ENCODE measurements around the gene FRMD4B.
A peak's percentile ranks its signal among the peaks of the same experiment; 100 is the strongest.

The FRMD4B gene

DNA sequence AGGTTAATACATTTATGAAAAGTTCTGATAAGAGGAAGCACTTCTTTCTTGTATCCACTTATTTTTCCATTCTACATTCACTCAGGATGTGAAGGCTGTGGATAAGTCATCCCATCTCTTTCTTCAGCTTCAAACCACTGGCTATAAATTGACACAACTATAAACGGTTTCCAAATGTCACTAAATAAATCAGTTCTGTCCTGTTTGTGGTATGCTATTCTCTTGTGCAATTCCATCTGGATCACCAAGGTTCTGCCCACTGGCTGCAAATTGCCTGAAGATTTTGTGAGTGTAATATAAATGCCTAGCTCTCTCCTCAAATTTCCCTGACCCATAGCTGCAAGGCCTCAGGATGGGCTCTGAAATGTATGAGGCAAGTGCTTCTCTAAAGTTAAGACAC lies 256.4 kb downstream of the FRMD4B start:
- DNase-seq (ENCODE audit: low read depth), result peak; percentile 63
- Histone ChIP-seq H3K27me3 (replicated peaks; ENCODE audit: control insufficient read depth, insufficient read depth, low read length) (peaks cover 10% of the 10 kb centered on the region), H3K36me3 (ENCODE audit: control insufficient read depth, insufficient read depth, low read length, severe bottlenecking) (no peaks in the 10 kb centered on the region), H3K9ac (ENCODE audit: low read length) (no peak overlapping the region), H3K9me3 (ENCODE audit: control insufficient read depth, low read length) (no peaks in the 10 kb centered on the region), H3K4me1 (ENCODE audit: control insufficient read depth, insufficient read depth, low read length) (peaks cover 7% of the 10 kb centered on the region), H3K4me3 (ENCODE audit: low read length) (no peak overlapping the region)

DNA sequence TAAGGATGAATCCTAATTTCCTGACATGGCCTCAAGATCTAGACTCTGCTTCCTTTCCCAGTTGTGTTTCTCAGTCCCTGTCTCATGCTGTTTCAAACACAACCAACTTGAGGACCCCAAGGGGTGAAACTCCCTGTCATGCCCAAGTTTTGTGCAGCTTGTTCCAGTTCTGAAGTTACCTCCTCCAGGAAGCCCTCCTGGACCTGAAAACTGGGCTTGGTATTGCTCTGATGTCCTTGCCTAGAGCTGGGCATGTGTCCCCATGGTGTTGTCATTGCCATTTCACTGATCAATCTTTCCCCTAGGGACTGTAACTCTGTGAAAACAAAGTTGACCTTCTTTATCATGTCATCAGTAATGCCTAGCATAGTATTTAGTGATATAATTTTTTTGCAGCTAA lies 257.4 kb downstream of the FRMD4B start:
- no peak for DNase-seq (ENCODE audit: low read depth)
- Histone ChIP-seq H3K27me3 (replicated peaks; ENCODE audit: control insufficient read depth, insufficient read depth, low read length) (peaks cover 10% of the 10 kb centered on the region), H3K36me3 (ENCODE audit: control insufficient read depth, insufficient read depth, low read length, severe bottlenecking) (no peaks in the 10 kb centered on the region)

DNA sequence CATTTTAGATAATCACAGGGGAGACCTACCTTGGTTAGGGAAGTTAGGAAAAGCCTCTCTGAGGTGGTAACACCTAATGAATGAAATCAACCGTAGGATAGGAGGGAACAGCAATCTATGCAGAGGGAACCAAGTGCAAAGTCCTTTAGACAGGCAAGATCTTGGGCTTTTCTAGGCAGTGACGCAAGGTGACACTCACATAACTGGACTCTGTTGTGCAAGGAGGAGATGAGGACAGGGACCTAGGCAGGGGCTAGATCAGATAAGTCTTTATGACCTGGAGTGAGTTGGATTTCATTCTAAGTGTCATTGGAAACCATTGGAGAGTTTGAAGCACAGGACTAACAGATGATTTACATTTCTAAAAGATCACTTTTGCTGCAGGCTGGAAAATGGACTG lies 258.9 kb downstream of the FRMD4B start:
- H3K9me3 ChIP-seq (ENCODE audit: control insufficient read depth, low read length), result no peaks in the 10 kb centered on the region
- H3K27me3 ChIP-seq (replicated peaks; ENCODE audit: control insufficient read depth, insufficient read depth, low read length), result peaks cover 10% of the 10 kb centered on the region
- no peak overlapping the region for H3K4me3 ChIP-seq (ENCODE audit: low read length)
- peaks cover 7% of the 10 kb centered on the region for H3K4me1 ChIP-seq (ENCODE audit: control insufficient read depth, insufficient read depth, low read length)
- no peak overlapping the region for H3K9ac ChIP-seq (ENCODE audit: low read length)
- no peak for DNase-seq (ENCODE audit: low read depth)
- H3K36me3 ChIP-seq (ENCODE audit: control insufficient read depth, insufficient read depth, low read length, severe bottlenecking), result no peaks in the 10 kb centered on the region

More for the DNA sequence above, 257.4 kb downstream of the FRMD4B start:
- Histone ChIP-seq H3K4me1 (ENCODE audit: control insufficient read depth, insufficient read depth, low read length) (peaks cover 7% of the 10 kb centered on the region), H3K9me3 (ENCODE audit: control insufficient read depth, low read length) (no peaks in the 10 kb centered on the region), H3K4me3 (ENCODE audit: low read length) (no peak overlapping the region), H3K9ac (ENCODE audit: low read length) (no peak overlapping the region)

DNA sequence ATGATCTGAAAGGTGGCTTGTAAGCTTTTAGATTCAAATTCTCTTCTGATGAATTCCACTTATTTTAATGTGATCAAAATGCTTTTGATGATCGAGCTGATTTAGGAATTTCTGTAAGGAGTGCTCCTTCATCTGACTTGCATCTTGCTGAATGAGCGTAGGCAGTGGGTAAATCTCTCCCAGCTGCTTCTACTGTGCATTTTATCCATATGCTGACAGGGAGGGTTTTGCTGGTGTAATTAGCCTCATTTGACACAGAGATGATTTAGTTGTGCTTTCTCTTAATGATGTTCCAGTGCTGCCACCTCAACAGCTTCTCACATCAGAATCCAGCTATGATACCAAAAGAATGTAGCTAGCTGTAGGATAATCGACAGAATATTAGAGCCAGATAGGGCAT lies 259.7 kb downstream of the FRMD4B start:
- no peaks in the 10 kb centered on the region for H3K9me3 ChIP-seq (ENCODE audit: control insufficient read depth, low read length)
- peaks cover 10% of the 10 kb centered on the region for H3K27me3 ChIP-seq (replicated peaks; ENCODE audit: control insufficient read depth, insufficient read depth, low read length)
- no peak for DNase-seq (ENCODE audit: low read depth)
- H3K36me3 ChIP-seq (ENCODE audit: control insufficient read depth, insufficient read depth, low read length, severe bottlenecking), result no peaks in the 10 kb centered on the region
- no peak overlapping the region for H3K4me3 ChIP-seq (ENCODE audit: low read length)
- peaks cover 7% of the 10 kb centered on the region for H3K4me1 ChIP-seq (ENCODE audit: control insufficient read depth, insufficient read depth, low read length)
- no peak overlapping the region for H3K9ac ChIP-seq (ENCODE audit: low read length)

DNA sequence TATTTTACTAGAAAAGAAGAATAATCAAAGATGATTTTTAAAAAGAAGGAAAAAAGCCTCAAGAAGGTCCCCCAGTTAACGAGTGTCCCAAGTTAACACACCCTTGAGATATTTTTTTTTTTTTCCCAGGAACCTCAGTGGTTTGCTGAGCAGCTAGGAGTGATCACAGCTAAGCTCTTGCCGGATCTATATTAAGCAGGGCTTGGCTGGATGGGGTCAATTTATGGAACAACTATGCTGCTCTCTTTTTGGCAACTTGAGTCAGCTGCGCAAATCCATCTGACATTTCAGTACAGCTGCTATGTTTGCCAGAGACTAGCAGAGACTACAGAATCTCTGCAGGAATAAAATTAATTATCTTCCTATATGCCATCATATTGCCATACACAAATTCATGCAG lies 263.5 kb downstream of the FRMD4B start, which contains the start of gene LMOD3:
TSS of gene LMOD3 (minus strand) at position 193 of the 400 bp plus-strand sequence. CDS start 209 bp downstream, outside the sequence.
- Histone ChIP-seq H3K4me3 (ENCODE audit: low read length) (no peak within 1 kb of the TSS), H3K27me3 (replicated peaks; ENCODE audit: control insufficient read depth, insufficient read depth, low read length) (peaks cover 9% of the 10 kb centered on the region), H3K4me1 (ENCODE audit: control insufficient read depth, insufficient read depth, low read length) (no peaks in the 10 kb centered on the region), H3K9me3 (ENCODE audit: control insufficient read depth, low read length) (no peaks in the 10 kb centered on the region), H3K36me3 (ENCODE audit: control insufficient read depth, insufficient read depth, low read length, severe bottlenecking) (no peaks in the 10 kb centered on the region), H3K9ac (ENCODE audit: low read length) (no peak within 1 kb of the TSS)
- DNase-seq (ENCODE audit: low read depth), result no peak

DNA sequence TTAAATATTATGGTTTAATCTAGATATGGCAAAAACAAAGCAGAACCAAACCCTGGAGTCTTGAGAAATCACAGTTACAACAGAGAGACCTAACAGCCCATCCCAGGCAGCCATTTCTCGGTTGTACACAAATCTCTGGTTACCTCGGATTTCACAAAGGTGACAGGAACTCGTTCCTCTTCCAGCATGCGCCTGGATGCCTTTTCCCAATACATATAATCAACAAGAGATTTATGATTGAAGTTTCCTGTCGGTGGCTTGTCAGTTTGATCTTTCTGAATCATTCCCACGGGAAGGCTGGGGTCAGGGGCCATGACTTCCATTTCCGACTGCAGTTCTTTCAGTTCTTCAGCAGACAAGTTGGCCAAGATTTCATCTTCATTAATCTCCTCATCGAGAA lies 263.9 kb downstream of the FRMD4B start:
- H3K9ac ChIP-seq (ENCODE audit: low read length), result no peak overlapping the region
- no peaks in the 10 kb centered on the region for H3K36me3 ChIP-seq (ENCODE audit: control insufficient read depth, insufficient read depth, low read length, severe bottlenecking)
- H3K9me3 ChIP-seq (ENCODE audit: control insufficient read depth, low read length), result no peaks in the 10 kb centered on the region
- peaks cover 4% of the 10 kb centered on the region for H3K27me3 ChIP-seq (replicated peaks; ENCODE audit: control insufficient read depth, insufficient read depth, low read length)
- no peak overlapping the region for H3K4me3 ChIP-seq (ENCODE audit: low read length)
- H3K4me1 ChIP-seq (ENCODE audit: control insufficient read depth, insufficient read depth, low read length), result peaks cover under 1% of the 10 kb centered on the region
- DNase-seq (ENCODE audit: low read depth), result no peak

DNA sequence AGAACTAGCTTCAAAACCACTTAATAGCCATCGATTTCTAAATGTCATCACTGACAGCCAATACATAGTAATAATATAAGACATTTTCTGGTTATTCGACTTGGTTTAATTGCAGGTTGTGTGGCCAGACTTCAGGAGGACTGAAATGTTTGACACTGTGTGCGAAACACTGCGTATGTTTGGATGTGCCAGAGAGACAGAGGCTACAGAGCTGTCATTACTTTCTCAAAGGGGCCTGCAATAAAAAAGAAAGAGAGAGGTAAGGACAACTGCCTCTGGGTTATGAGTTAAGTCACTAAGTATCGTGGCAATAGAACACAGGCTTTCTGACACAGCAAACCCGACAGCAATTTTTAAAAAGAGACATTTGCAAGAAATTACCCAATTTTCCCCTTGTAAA lies 264.4 kb downstream of the FRMD4B start:
- Histone ChIP-seq H3K4me1 (ENCODE audit: control insufficient read depth, insufficient read depth, low read length) (peaks cover 5% of the 10 kb centered on the region), H3K4me3 (ENCODE audit: low read length) (no peak overlapping the region)
- DNase-seq (ENCODE audit: low read depth), result no peak

DNA sequence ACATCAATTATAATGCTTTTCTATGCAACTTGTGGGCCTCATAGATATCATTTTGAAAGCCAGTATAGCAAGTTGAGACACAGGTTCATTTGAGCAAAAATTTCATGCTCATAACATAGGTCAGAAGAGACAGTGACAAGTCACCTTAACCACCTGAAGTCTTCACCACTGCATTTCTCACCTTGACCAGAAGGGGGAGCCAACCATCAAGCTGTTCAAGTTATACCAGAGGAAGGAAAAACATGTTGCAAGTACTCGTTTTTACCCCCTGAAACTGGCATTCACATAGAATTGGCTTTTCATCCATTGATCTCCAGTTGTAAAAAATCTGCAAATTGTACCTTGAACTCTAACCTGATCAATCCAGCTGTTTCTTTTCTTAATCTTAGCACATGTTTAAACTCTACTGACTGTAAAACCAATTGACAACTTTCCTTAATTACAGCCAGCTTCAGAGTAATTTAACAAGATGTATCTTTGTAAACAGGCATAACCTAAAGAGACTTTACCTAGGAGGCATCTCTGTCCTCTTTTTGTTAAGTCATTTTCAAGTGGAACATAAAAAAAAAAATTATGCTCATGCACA lies 264.9 kb downstream of the FRMD4B start:
- no peaks in the 10 kb centered on the region for H3K36me3 ChIP-seq (ENCODE audit: control insufficient read depth, insufficient read depth, low read length, severe bottlenecking)
- H3K9me3 ChIP-seq (ENCODE audit: control insufficient read depth, low read length), result no peaks in the 10 kb centered on the region
- no peak overlapping the region for H3K9ac ChIP-seq (ENCODE audit: low read length)
- no peaks in the 10 kb centered on the region for H3K27me3 ChIP-seq (replicated peaks; ENCODE audit: control insufficient read depth, insufficient read depth, low read length)
- peaks cover 10% of the 10 kb centered on the region for H3K4me1 ChIP-seq (ENCODE audit: control insufficient read depth, insufficient read depth, low read length)
- no peak overlapping the region for H3K4me3 ChIP-seq (ENCODE audit: low read length)
- DNase-seq (ENCODE audit: low read depth), result peak; percentile 84

More for the DNA sequence above, 264.4 kb downstream of the FRMD4B start:
- Histone ChIP-seq H3K9me3 (ENCODE audit: control insufficient read depth, low read length) (no peaks in the 10 kb centered on the region), H3K9ac (ENCODE audit: low read length) (no peak overlapping the region), H3K36me3 (ENCODE audit: control insufficient read depth, insufficient read depth, low read length, severe bottlenecking) (no peaks in the 10 kb centered on the region), H3K27me3 (replicated peaks; ENCODE audit: control insufficient read depth, insufficient read depth, low read length) (peaks cover under 1% of the 10 kb centered on the region)

All from adipocyte (in vitro differentiated cells).